ENCODE data around the gene OLA1. TPM values are rescaled to one million over a fixed set of nuclear protein-coding genes. Genes with fewer than 3 reads are reported as not detected.

Gene OLA1
- total and polyA plus RNA-seq, 9 of the 15 experiments (the other 6 are each of a cell fraction or from before 2014, with no cell fraction given), result 208 to 353 (median 225) TPM

DNA sequence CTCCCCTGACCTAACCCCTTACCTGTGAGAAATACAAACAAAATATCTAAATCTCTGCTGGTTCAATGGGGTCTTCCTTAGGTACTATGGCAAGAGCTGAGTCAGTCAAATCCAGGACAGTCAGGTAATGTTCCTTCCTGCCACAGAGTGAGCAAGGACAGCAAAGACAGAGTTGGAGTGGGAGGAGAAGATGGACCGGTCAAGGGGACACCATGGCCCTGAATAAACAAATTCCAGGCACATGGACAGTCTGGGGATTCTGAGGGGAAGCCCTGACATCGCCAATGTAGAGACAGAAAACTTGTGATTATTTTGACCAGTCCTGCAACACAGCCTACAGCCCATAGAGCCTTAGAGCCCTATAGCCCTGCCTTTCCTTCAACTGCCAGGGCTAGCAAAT, 42.8 kb downstream of the OLA1 start (continued):
- TF ChIP-seq, protein P1, sequence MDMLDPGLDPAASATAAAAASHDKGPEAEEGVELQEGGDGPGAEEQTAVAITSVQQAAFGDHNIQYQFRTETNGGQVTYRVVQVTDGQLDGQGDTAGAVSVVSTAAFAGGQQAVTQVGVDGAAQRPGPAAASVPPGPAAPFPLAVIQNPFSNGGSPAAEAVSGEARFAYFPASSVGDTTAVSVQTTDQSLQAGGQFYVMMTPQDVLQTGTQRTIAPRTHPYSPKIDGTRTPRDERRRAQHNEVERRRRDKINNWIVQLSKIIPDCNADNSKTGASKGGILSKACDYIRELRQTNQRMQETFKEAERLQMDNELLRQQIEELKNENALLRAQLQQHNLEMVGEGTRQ (CRISPR knock-in tag; IDR thresholded peaks at IDR 0.05), result no peak
- TF ChIP-seq ZFP1 (CRISPR knock-in tag; IDR thresholded peaks at IDR 0.05) (no peak), MCM7 (IDR thresholded peaks at IDR 0.05) (no peak)

DNA sequence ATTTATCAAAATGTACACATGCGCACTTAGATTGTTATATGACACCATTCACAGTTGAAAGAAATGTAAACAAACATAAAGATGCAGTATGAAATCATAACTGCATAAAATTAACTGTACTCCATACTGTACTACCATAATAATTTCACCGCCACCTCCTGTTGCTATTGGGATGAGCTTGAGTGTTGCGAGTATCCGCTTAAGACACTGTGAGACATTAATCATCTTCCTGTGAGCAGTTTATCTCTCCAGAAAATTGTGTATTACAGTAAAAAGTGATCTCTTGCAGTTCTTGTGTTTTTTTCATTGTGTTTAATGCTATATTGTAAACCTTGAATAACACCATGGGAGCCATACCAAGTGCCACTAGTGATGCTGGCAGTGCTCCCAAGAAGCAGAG, 46.1 kb downstream of the OLA1 start:
- intact Hi-C loops (cut with micrococcal nuclease) (no loop called here), in situ Hi-C loops (cut with MboI) (no loop called here)
- Histone ChIP-seq H3K27ac (ENCODE audit: extremely low read depth, low read depth, low read length) (no peak overlapping the region), H3K79me2 (ENCODE audit: control insufficient read depth, insufficient read depth, low read length) (peaks cover 79% of the 10 kb centered on the region), H3K4me2 (ENCODE audit: insufficient read depth, low read length) (no peak overlapping the region), H2AFZ (ENCODE audit: low read depth, low read length) (no peak overlapping the region), H3K27me3 (ENCODE audit: control insufficient read depth in 2 of 2, insufficient read depth in 2 of 2, low read length in 2 of 2) (no peaks in the 10 kb centered on the region), H3K36me3 (ENCODE audit: control insufficient read depth, insufficient read depth, low read length) (peaks cover 28% of the 10 kb centered on the region), H3K9me3 (replicated peaks; ENCODE audit: control insufficient read depth, insufficient read depth, low read depth, low read length) (no peaks in the 10 kb centered on the region), H3K9ac (ENCODE audit: insufficient read depth in 1 of 2, low read depth in 2 of 2, low read length in 2 of 2) (no peak overlapping the region), H3K4me1 (replicated peaks in 1 of 2; ENCODE audit: control insufficient read depth in 2 of 2, insufficient read depth in 2 of 2, low read length in 2 of 2) (no peaks in the 10 kb centered on the region), H3K4me3 (no peak overlapping the region), H4K20me1 (replicated peaks; ENCODE audit: control insufficient read depth, insufficient read depth, low read length) (no peaks in the 10 kb centered on the region), H3K9me1 (ENCODE audit: control insufficient read depth, insufficient read depth, low read length) (no peaks in the 10 kb centered on the region)
- BruUV-seq (replicated peaks), result no TSS peak
- no peak for TF ChIP-seq NR2C1 (IDR thresholded peaks at IDR 0.05)
- no peak for TF ChIP-seq NR2C1 (tag; IDR thresholded peaks at IDR 0.05)
- no peak for TF ChIP-seq ILF3 (IDR thresholded peaks at IDR 0.05; ENCODE audit: borderline replicate concordance)
- TF ChIP-seq ZNF707 (CRISPR knock-in tag; conservative IDR thresholded peaks at IDR 0.05), result no peak
- TF ChIP-seq CCNT2 (IDR thresholded peaks at IDR 0.05; ENCODE audit: borderline replicate concordance, extremely low read depth, insufficient read length, low read depth, low read length), result no peak
- 99% methylated on average over 4 of the region's 4 CpGs for WGBS (ENCODE audit: insufficient coverage, low coverage, missing lambda C conversion rate)
- DNase-seq (ENCODE audit: extremely low read depth in 1 of 4, low spot score in 3 of 4) (no peak), ATAC-seq (no peak), FAIRE-seq (no peak)
- CTCF ChIA-PET (ENCODE audit: low intra/inter-chr PET ratio), result no interaction called here
- POLR2A ChIA-PET, result interaction anchor here (0.5 kb wide), 1 partner anchor 12 kb away, joined by 4 read pairs; no protein-coding TSS in a partner anchor

Measured in K562 (cell line).